Germinal center (tissue), 1 donor: ENCODE results near the gene PPM1K.
A peak's percentile ranks its signal among the peaks of the same experiment; 100 is the strongest.

Experiments used
- DNase-seq: peaks from one replicate; pipeline ENCODE4 v3.0.0; 2012; ENCODE audit warnings: mixed read lengths, low spot score

The PPM1K gene

GRCh38 chr4:88217169-88217568 is 67.2 kb downstream of the PPM1K start:
- DNase-seq, result no peak

GRCh38 chr4:88216395-88216794 is 68.0 kb downstream of the PPM1K start:
- no peak for DNase-seq

DNA sequence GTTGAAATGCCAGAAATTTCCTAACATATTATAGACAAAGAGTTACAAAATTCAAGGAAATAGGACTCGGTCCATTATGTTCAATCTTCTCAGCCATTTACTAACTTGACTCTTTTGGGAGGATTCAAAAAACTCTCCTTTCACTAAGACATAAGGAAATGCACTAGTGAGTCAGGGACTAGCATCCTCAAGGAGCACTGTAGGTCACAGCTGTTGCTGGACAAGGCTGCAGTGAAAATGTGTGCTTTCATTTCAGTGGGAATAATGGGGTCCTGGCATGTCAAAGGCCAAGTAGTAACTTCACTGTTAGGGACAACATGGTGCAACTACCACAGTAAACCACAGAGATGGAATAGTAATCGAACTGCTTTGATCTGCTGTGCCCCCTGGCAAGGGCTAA is 69.0 kb downstream of the PPM1K start:
- DNase-seq, result no peak

DNA sequence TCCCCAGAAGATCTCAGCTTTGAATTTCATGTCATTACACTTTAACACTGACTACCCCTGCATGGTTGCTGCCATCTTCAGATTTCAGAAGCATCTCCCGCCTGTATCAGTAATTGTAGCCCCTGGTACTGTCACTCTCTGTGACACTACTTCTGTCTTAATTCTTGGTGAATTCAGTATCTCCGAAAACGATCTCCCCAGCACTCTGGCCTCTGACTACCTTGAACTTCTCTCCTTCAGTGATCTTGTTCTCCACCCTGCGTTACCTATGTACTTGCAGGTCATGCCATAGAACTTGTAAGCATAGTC is 72.2 kb downstream of the PPM1K start:
- no peak for DNase-seq

DNA sequence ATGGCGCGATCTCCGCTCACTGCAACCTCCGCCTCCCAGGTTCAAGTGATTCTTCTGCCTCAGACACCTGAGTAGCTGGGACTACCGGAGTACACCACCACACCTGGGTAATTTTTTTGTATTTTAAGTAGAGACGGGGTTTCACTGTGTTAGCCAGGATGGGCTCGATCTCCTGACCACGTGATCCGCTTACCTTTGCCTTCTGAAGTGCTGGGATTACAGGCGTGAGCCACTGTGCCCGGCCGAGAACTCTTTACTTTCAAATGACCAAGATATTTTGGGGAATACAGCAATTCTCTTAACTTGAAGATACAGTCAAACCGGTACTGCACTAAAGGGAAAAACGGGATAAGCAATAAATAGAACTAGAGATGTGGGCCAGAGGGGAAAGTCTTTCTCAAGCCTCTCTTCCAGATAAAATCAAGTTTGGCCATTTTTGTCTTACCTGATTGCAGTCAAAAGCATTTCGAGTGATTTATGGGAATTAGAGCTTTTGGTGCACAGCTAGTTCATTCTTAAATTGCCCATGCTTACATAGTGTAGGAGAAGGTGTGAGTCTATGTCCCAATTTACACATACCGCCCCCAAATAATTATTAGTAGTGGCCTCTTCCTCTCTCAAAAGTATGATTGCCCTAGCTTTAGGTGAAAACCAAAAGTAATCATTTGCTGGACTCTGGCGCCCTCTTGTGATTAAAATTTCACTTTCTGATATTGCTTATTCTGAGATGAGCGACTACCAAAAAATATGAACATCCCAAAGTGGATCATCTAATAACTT is 72.7 kb downstream of the PPM1K start:
- peak; percentile 16 for DNase-seq

DNA sequence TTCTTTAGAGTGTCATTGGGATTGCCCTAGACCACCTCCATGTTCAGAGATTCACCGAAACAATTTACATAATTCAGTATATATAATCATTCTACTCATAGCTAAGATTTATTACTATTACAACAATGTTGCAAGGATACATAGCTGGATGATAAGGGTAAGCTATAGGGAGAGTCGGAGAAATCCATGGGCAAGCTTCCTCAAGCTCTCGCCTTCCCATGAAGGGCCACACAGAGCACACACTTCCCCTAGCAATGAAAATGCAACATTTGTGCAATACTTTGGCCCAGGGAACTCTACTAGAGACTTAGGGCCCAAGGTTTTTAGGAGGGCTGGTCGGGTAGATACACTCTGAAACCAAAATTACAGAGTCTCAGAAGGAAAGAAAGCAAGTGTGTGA is 76.2 kb downstream of the PPM1K start:
- DNase-seq, result no peak
